ENCODE data around the gene SPRR2F.

The SPRR2F gene, protein sequence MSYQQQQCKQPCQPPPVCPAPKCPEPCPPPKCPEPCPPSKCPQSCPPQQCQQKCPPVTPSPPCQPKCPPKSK

DNA sequence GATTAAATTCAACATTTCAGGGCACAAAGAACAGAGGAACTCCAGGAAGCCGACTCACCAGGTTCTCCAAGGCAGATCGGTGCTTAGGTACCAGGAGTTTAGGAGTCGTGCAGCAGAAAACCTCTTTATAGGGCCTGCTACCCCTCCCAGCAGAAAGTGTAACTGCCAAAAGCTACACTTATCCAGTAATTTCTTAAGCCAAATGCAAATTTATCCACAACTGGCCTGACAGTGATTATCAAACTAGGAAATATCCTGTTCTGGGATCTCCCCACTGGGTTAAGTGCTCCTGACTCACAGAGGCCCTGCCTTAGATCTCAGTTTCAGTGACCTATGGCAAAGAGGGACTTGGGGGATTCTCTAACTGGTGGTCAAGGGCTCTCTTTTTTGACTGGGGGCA is at the start of gene SPRR2F:
Gene SPRR2F, minus strand, starts transcription at position 101 of the 400 bp plus-strand sequence. CDS start 783 bp downstream, outside the sequence.
- H3K4me1 Mint-ChIP-seq, result no peaks in the 10 kb centered on the region
- H3K36me3 Mint-ChIP-seq (ENCODE audit: low read depth), result no peaks in the 10 kb centered on the region
- TF ChIP-seq, protein P1, sequence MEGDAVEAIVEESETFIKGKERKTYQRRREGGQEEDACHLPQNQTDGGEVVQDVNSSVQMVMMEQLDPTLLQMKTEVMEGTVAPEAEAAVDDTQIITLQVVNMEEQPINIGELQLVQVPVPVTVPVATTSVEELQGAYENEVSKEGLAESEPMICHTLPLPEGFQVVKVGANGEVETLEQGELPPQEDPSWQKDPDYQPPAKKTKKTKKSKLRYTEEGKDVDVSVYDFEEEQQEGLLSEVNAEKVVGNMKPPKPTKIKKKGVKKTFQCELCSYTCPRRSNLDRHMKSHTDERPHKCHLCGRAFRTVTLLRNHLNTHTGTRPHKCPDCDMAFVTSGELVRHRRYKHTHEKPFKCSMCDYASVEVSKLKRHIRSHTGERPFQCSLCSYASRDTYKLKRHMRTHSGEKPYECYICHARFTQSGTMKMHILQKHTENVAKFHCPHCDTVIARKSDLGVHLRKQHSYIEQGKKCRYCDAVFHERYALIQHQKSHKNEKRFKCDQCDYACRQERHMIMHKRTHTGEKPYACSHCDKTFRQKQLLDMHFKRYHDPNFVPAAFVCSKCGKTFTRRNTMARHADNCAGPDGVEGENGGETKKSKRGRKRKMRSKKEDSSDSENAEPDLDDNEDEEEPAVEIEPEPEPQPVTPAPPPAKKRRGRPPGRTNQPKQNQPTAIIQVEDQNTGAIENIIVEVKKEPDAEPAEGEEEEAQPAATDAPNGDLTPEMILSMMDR (IDR thresholded peaks at IDR 0.05; ENCODE audit: unreplicated experiment in 3 of 3), result no peak
- H3K27ac Mint-ChIP-seq, result no peak within 1 kb of the TSS
- no peak within 1 kb of the TSS for H3K4me3 Mint-ChIP-seq
- H3K27me3 Mint-ChIP-seq (ENCODE audit: low read depth), result peaks cover 4% of the 10 kb centered on the region
- peaks cover 2% of the 10 kb centered on the region for H3K9me3 Mint-ChIP-seq

- H3K27ac Mint-ChIP-seq, result no peak overlapping the region
- no peaks in the 10 kb centered on the region for H3K36me3 Mint-ChIP-seq (ENCODE audit: low read depth)
- H3K9me3 Mint-ChIP-seq, result peaks cover 6% of the 10 kb centered on the region
- H3K27me3 Mint-ChIP-seq (ENCODE audit: low read depth), result no peaks in the 10 kb centered on the region
- H3K4me1 Mint-ChIP-seq, result no peaks in the 10 kb centered on the region
- TF ChIP-seq, protein P1 (IDR thresholded peaks at IDR 0.05; ENCODE audit: unreplicated experiment in 3 of 3), result no peak
- no peak overlapping the region for H3K4me3 Mint-ChIP-seq
Observed at GRCh38 chr1:153155541-153155940, 42.2 kb upstream of the SPRR2F start.

DNA sequence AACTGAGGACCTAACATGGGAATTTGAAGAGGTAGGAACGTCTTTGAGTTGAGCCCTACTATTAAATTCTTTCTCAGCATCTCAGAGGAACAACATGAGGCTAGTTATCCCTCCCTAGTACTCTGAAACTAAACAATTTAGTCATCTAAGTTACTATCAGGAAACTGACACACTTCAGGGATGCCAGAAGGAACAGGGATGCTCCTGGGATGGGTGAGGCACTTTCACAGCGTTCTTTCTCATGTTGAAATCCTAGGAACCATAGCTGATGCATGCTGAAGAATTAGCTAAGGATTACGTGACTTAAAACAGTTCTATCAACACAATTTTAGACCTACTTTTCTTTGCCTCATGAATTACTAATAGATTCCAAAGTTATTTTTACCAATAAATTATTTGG is 39.2 kb upstream of the SPRR2F start:
- Mint-ChIP-seq H3K36me3 (ENCODE audit: low read depth) (no peaks in the 10 kb centered on the region), H3K27ac (no peak overlapping the region), H3K27me3 (ENCODE audit: low read depth) (no peaks in the 10 kb centered on the region), H3K4me1 (no peaks in the 10 kb centered on the region), H3K4me3 (no peak overlapping the region), H3K9me3 (peaks cover 2% of the 10 kb centered on the region)
- TF ChIP-seq, protein P1 (IDR thresholded peaks at IDR 0.05; ENCODE audit: unreplicated experiment in 3 of 3), result no peak

DNA sequence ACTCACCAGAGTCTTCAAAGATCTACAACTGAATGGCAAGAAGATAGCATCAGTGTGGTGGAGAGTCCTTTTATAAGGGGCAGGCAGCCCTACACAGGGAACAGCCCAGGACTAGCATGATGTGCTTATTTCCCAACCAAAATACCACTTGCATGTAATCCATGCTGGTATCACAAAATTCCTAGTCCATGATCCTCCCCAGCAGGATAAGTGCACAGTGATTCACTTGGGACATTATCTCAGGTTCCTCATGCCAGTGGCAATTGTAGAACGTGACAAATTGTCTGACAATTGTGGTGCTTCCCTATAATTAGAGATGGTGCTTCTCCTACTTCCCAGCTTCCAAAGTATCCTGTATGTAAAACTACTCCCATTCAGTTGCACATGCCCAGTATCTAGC is 37.5 kb upstream of the SPRR2F start, which contains the start of gene SPRR2G:
Gene SPRR2G, minus strand, starts transcription at position 45 of the 400 bp plus-strand sequence. CDS start 780 bp downstream, outside the sequence.
- TF ChIP-seq, protein P1 (IDR thresholded peaks at IDR 0.05; ENCODE audit: unreplicated experiment in 3 of 3), result no peak
- Mint-ChIP-seq H3K9me3 (no peaks in the 10 kb centered on the region), H3K4me3 (no peak within 1 kb of the TSS), H3K36me3 (ENCODE audit: low read depth) (no peaks in the 10 kb centered on the region), H3K27me3 (ENCODE audit: low read depth) (no peaks in the 10 kb centered on the region), H3K27ac (no peak within 1 kb of the TSS), H3K4me1 (no peaks in the 10 kb centered on the region)

- no peaks in the 10 kb centered on the region for H3K4me1 Mint-ChIP-seq
- peaks cover 7% of the 10 kb centered on the region for H3K27me3 Mint-ChIP-seq (ENCODE audit: low read depth)
- no peaks in the 10 kb centered on the region for H3K36me3 Mint-ChIP-seq (ENCODE audit: low read depth)
- no peak overlapping the region for H3K4me3 Mint-ChIP-seq
- H3K27ac Mint-ChIP-seq, result no peak overlapping the region
- TF ChIP-seq, protein P1 (IDR thresholded peaks at IDR 0.05; ENCODE audit: unreplicated experiment in 3 of 3), result no peak
- H3K9me3 Mint-ChIP-seq, result no peaks in the 10 kb centered on the region
Observed at GRCh38 chr1:153141377-153141776, 28.1 kb upstream of the SPRR2F start.

DNA sequence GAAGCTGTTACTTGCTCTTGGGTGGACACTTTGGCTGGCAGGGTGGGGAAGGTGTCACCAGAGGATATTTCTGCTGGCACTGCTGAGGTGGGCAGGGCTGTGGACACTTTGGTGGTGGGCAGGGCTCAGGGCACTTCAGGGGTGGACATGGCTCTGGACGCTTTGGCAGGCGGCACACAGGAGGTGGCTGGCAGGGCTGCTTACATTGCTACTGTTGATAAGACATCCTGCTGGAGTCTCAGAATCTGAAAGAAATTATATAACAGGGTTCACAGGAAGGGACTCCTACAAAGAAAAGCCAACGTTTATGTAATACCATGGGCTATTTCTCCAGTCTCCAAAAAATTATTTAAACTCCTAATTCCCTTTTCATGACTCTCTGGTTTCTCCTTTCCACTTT is 27.2 kb upstream of the SPRR2F start:
- Mint-ChIP-seq H3K4me3 (no peak overlapping the region), H3K9me3 (no peaks in the 10 kb centered on the region), H3K4me1 (no peaks in the 10 kb centered on the region), H3K27me3 (ENCODE audit: low read depth) (peaks cover 7% of the 10 kb centered on the region), H3K36me3 (ENCODE audit: low read depth) (no peaks in the 10 kb centered on the region), H3K27ac (no peak overlapping the region)
- TF ChIP-seq, protein P1 (IDR thresholded peaks at IDR 0.05; ENCODE audit: unreplicated experiment in 3 of 3), result no peak
